ENCODE results near the gene CRACR2B.
A peak's percentile ranks its signal among the peaks of the same experiment; 100 is the strongest.

The CRACR2B gene

GRCh38 chr11:876545-876944 lies 48.8 kb downstream of the CRACR2B start:
- DNase-seq (ENCODE audit: low read depth): peak; percentile 9
- TF ChIP-seq, protein P1, sequence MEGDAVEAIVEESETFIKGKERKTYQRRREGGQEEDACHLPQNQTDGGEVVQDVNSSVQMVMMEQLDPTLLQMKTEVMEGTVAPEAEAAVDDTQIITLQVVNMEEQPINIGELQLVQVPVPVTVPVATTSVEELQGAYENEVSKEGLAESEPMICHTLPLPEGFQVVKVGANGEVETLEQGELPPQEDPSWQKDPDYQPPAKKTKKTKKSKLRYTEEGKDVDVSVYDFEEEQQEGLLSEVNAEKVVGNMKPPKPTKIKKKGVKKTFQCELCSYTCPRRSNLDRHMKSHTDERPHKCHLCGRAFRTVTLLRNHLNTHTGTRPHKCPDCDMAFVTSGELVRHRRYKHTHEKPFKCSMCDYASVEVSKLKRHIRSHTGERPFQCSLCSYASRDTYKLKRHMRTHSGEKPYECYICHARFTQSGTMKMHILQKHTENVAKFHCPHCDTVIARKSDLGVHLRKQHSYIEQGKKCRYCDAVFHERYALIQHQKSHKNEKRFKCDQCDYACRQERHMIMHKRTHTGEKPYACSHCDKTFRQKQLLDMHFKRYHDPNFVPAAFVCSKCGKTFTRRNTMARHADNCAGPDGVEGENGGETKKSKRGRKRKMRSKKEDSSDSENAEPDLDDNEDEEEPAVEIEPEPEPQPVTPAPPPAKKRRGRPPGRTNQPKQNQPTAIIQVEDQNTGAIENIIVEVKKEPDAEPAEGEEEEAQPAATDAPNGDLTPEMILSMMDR (conservative IDR thresholded peaks at IDR 0.05; ENCODE audit: low read length): no peak
- no peak overlapping the region for H3K4me3 ChIP-seq (ENCODE audit: low read length)

- no peak for DNase-seq (ENCODE audit: low read depth)
- TF ChIP-seq, protein P1 (conservative IDR thresholded peaks at IDR 0.05; ENCODE audit: low read length): no peak
These were observed 49.8 kb downstream of the CRACR2B start for GRCh38 chr11:877565-877964.

DNA sequence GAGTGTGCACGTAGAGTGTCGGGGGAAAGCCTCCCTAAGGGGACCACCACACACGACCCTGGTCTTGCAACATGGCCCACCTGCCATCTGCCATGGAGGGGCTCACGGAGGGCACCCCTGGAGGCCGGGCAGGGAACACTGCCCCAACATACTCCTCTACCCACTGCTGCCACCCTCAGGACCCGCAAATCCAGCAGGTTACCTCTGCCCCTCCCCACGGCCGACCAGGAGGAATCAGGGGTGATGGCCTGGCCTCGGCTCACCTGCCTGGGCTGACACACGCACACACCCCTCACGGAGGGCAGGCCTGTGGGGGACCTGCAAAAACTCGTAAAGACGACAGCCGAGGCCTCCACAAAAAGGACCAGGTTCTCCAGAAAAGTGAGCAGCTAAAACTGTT lies 52.7 kb downstream of the CRACR2B start:
- TF ChIP-seq, protein P1 (conservative IDR thresholded peaks at IDR 0.05; ENCODE audit: low read length): no peak
- no peak overlapping the region for H3K4me3 ChIP-seq (ENCODE audit: low read length)

More at GRCh38 chr11:877565-877964, 49.8 kb downstream of the CRACR2B start:
- H3K4me3 ChIP-seq (ENCODE audit: low read length): no peak overlapping the region

More for the DNA sequence above, 52.7 kb downstream of the CRACR2B start:
- no peak for DNase-seq (ENCODE audit: low read depth)
